ENCODE results near the gene ADARB1. TPM values are rescaled to one million over a fixed set of nuclear protein-coding genes. Genes with fewer than 3 reads are reported as not detected.

Gene ADARB1
- total RNA-seq, 1 experiment from 2014 or later = 12.1 TPM

DNA sequence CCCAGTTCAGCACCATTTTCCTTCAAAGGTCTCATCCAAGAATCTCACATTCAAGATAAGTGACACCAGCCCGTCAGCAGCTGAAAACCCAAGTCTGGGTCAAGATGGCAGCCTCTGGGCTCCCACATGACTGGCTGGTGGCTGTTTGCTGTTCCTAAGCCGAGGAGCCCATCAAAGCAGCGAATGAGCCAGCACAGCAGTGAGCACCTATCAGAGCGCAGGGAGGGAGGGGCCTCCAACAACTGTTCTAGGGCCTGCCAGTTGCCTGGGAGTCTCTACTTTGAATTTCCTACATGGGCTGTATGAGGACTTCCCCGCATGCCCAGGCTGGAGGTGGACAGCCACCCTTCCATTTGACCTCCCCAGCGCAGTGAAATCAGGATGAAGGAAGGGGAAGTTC is 102.7 kb downstream of the ADARB1 start:
- Histone ChIP-seq H2AFZ (no peak overlapping the region), H3K4me1 (replicated peaks; ENCODE audit: insufficient read depth) (no peaks in the 10 kb centered on the region), H3K36me3 (ENCODE audit: low read depth) (no peaks in the 10 kb centered on the region), H3K4me2 (no peak overlapping the region), H3K79me2 (ENCODE audit: low read depth) (no peaks in the 10 kb centered on the region), H4K20me1 (ENCODE audit: insufficient read depth) (no peaks in the 10 kb centered on the region), H3K27ac (no peak overlapping the region), H3K4me3 (no peak overlapping the region), H3K27me3 (ENCODE audit: insufficient read depth, low read depth) (no peaks in the 10 kb centered on the region), H3K9me3 (ENCODE audit: insufficient read depth, low read depth) (no peaks in the 10 kb centered on the region), H3F3A (ENCODE audit: insufficient read depth, low read depth) (no peaks in the 10 kb centered on the region), H3K9me2 (ENCODE audit: insufficient read depth) (no peaks in the 10 kb centered on the region)
- no peak for DNase-seq
- CTCF ChIA-PET = no interaction called here
- BruUV-seq (replicated peaks) = no TSS peak
- intact Hi-C loops (cut with micrococcal nuclease; ENCODE audit: unreplicated experiment) = no loop called here
- no peak for TF ChIP-seq EZH2 (IDR thresholded peaks at IDR 0.05; ENCODE audit: low read depth)
- TF ChIP-seq, protein P1, sequence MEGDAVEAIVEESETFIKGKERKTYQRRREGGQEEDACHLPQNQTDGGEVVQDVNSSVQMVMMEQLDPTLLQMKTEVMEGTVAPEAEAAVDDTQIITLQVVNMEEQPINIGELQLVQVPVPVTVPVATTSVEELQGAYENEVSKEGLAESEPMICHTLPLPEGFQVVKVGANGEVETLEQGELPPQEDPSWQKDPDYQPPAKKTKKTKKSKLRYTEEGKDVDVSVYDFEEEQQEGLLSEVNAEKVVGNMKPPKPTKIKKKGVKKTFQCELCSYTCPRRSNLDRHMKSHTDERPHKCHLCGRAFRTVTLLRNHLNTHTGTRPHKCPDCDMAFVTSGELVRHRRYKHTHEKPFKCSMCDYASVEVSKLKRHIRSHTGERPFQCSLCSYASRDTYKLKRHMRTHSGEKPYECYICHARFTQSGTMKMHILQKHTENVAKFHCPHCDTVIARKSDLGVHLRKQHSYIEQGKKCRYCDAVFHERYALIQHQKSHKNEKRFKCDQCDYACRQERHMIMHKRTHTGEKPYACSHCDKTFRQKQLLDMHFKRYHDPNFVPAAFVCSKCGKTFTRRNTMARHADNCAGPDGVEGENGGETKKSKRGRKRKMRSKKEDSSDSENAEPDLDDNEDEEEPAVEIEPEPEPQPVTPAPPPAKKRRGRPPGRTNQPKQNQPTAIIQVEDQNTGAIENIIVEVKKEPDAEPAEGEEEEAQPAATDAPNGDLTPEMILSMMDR (conservative IDR thresholded peaks at IDR 0.05) = no peak
- POLR2A ChIA-PET (ENCODE audit: unreplicated experiment) = no interaction called here

DNA sequence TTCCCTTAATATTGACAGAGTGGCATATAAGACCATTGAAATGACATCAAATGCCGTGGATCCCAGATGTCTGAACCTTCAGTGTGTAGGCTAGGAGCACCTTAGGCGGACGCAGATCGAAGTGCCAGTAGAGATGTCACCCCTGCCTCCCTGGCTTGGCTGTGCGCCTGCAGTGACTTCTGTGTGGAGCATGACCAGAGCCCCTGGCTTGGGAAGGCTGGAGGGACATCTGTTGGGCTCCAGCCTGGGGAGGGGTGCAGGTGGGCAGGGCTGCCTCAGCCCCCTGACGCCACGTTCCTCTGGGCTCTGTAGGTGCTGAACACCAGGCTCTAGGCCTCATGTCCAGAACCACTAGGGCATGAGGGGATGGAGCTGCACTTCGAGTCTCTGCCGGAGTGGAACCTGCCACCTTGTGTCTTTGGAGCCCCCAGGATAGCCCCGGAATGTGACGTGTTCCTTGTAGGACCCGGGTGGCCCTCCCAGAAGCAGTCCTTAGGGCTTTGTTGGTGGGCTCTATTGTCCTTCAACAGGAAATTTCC is 103.8 kb downstream of the ADARB1 start:
- H4K20me1 ChIP-seq (ENCODE audit: insufficient read depth) = no peaks in the 10 kb centered on the region
- H3K4me1 ChIP-seq (replicated peaks; ENCODE audit: insufficient read depth) = no peaks in the 10 kb centered on the region
- no peaks in the 10 kb centered on the region for H3F3A ChIP-seq (ENCODE audit: insufficient read depth, low read depth)
- no peaks in the 10 kb centered on the region for H3K36me3 ChIP-seq (ENCODE audit: low read depth)
- no peak overlapping the region for H3K27ac ChIP-seq
- no peak overlapping the region for H3K4me2 ChIP-seq
- no peaks in the 10 kb centered on the region for H3K27me3 ChIP-seq (ENCODE audit: insufficient read depth, low read depth)
- no peak overlapping the region for H2AFZ ChIP-seq
- ChIA-PET POLR2A (ENCODE audit: unreplicated experiment) (no interaction called here), CTCF (no interaction called here)
- H3K9me2 ChIP-seq (ENCODE audit: insufficient read depth) = no peaks in the 10 kb centered on the region
- BruUV-seq (replicated peaks) = no TSS peak
- DNase-seq = no peak
- H3K4me3 ChIP-seq = no peak overlapping the region
- TF ChIP-seq, protein P1 (conservative IDR thresholded peaks at IDR 0.05) = no peak
- no peak for TF ChIP-seq EZH2 (IDR thresholded peaks at IDR 0.05; ENCODE audit: low read depth)
- intact Hi-C loops (cut with micrococcal nuclease; ENCODE audit: unreplicated experiment) = no loop called here
- H3K79me2 ChIP-seq (ENCODE audit: low read depth) = no peaks in the 10 kb centered on the region
- no peaks in the 10 kb centered on the region for H3K9me3 ChIP-seq (ENCODE audit: insufficient read depth, low read depth)

DNA sequence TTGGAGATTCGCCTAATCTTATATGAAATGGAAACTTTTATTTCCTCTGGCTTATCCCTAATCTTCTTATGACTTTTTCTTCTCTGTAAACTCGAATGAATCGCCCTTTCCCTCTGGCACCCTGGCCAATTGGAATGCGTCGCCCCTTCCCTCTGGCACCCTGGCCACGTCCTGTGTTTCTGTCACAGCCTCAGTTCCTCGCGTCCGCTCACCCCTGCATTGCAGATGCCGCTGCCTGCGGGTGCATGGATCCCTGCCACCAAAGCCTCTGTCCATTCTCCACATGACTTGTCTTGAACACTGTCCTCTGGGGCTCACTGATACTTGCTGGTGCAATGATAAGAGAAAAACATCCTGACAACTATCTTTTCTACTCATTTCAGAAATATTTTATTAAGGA is 104.6 kb downstream of the ADARB1 start:
- no peaks in the 10 kb centered on the region for H3K9me2 ChIP-seq (ENCODE audit: insufficient read depth)
- H3K36me3 ChIP-seq (ENCODE audit: low read depth) = no peaks in the 10 kb centered on the region
- H3K27me3 ChIP-seq (ENCODE audit: insufficient read depth, low read depth) = no peaks in the 10 kb centered on the region
- no peak overlapping the region for H3K27ac ChIP-seq
- intact Hi-C loops (cut with micrococcal nuclease; ENCODE audit: unreplicated experiment) = no loop called here
- ChIA-PET POLR2A (ENCODE audit: unreplicated experiment) (no interaction called here), CTCF (no interaction called here)
- no TSS peak for BruUV-seq (replicated peaks)
- no peak overlapping the region for H3K4me2 ChIP-seq
- no peak for DNase-seq
- no peaks in the 10 kb centered on the region for H4K20me1 ChIP-seq (ENCODE audit: insufficient read depth)
- TF ChIP-seq EZH2 (IDR thresholded peaks at IDR 0.05; ENCODE audit: low read depth) = no peak
- TF ChIP-seq, protein P1 (conservative IDR thresholded peaks at IDR 0.05) = no peak
- H3K4me3 ChIP-seq = no peak overlapping the region
- no peaks in the 10 kb centered on the region for H3K79me2 ChIP-seq (ENCODE audit: low read depth)
- H2AFZ ChIP-seq = no peak overlapping the region
- no peaks in the 10 kb centered on the region for H3K9me3 ChIP-seq (ENCODE audit: insufficient read depth, low read depth)
- no peaks in the 10 kb centered on the region for H3K4me1 ChIP-seq (replicated peaks; ENCODE audit: insufficient read depth)
- no peaks in the 10 kb centered on the region for H3F3A ChIP-seq (ENCODE audit: insufficient read depth, low read depth)
